CD4-positive, alpha-beta T cell treated with Interleukin-1 beta for 1 hour (primary cell): Measurements from ENCODE around the gene FPR2.

ENCODE experiments used
- DNase-seq, 2 donors: peaks; one replicate each; pipeline ENCODE4 v3.0.0-alpha.2; 2020 to 2022

FPR2 gene

DNA sequence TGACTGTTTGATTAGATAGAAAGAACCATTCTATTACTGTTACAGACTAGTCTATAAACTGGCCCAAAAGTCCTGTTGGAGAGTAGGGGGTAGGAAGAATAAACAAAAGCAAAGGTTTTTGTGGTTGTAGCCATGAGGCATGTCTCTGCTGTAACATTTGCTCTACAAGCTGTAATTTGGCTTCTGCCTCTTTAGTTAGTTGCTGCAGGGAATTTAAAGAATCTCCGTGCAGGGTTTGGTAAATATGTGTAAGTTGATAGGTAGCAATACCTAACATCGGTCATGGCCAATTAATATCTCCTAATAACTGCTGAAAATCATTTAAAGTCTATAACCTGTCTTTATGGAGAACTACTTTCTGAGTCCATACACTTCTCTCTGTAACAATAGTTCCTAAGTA, 46.9 kb downstream of the FPR2 start:
- no peak for DNase-seq

DNA sequence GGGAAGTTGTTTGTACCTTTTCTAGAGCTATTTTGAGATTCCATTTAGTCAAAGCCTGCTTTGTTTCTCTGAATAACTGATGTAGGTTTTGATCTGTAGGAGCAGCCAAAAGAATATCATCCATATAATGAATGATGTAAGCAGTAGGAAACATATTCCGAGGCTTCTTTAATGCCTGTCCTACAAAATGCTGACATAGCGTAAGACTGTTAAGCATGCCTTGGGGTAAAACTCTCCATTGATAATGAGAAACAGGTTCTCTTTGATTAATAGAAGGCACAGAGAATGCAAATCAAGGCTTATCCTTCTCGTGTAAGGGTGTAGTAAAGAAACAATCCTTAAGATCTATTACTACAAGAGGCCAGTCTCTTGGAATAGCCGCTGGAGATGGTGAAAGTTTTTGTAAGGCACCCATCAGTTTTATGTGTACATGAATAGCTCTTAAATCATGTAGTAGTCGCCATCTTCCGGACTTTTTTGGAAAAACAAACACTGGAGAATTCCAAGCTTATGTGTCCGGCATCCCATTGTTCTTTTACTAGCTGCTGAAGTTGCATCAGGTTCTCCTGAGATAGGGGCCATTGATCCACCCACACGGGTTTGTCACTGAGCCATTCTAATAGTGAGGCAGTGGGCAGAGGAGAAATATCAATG, 47.5 kb downstream of the FPR2 start:
- no peak for DNase-seq

DNA sequence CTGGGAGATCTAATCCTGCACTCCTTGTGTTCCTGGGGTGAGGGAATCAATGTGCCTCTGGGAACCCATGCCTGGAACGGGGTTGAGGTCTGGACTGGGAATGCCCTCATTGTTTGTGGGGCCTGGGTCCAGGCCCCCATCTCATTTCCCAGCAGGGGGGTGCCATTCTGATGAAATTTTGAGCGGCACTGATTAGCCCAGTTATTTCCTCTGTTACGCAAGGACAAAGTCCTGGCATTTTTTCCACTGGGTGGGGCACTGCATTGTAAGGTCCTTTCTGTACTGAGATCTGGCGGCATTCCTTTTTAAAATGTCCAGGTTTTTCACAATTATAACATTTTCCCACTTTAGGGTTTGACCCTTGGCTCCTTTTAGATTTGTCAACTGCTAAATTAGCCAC, 48.8 kb downstream of the FPR2 start:
- no peak for DNase-seq

DNA sequence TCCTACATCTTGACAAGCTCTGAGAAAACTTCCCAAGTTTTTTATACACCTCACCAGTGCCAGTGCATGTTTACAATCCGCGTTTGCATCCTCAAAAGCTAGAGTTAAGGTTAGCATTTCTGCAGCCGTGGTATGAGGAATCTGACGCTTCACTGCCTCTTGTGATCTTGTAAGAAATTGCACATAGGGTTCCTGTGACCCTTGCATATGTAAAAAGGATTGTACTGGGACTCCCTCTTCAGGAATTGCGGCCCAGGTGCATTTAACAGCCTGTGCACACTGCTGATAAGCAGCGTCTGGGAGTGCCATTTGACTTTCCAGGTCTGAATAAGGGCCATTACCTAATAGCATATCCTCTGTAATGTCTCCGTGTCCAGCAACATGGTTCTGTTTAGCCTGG, 49.2 kb downstream of the FPR2 start:
- DNase-seq, result no peak

DNA sequence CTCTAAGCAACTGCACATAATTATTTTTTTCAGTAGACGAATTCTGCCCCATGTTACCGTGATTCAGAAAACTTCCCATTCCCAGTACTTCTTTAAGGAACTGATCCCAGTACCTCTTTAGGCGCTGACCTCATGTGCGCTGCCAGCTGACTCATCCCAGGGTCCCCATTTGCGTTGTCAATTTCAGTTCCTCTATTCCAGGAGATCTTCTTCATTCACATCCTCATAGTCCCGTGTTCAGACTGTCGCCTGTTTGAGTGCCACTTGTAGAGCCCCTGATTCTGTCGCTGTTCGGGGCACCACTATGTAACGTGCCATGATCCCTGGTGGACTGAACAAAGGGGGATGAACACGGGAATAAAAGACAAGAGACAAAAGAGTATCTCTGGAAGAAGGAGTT, 50.4 kb downstream of the FPR2 start:
- DNase-seq, result peak in 1 of 2 donors; percentile 77

DNA sequence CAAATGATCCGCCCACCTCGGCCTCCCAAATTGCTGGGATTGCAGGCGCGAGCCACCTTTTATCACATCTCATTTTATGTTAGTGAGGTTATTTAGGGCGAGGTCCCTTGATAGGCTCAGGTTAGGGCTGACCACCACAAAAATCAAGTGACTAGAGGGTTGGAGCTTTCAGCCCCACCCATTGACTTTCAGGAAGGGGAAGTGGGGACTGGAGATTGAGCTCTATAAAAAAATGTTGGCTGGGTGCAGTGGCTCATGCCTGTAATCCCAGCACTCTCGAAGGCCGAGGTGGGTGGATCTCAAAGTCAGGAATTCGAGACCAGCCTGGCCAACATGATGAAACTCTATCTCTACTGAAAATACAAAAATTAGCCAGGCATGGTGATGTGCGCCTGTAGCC, 54.1 kb downstream of the FPR2 start:
- DNase-seq, result peak in 1 of 2 donors; percentile 26

DNA sequence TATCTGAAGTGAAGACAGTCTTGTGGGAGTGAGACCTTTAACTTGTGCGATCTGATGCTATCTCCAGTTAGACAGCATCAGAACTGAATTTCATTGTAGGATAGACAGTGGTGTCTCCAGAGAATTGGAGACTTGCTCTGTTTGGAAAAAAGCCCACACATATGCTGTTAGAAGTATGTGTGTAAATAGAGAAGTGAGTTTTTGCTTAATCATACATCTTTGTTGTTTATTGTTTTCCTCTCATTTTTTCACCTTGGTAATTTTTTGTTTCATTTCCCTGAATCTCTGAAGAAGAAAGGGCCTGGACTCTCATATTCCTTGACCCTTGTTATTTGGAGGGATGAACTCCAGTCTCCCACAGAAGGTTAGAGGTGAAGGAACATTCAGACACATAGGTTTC, 55.7 kb downstream of the FPR2 start:
- no peak for DNase-seq

DNA sequence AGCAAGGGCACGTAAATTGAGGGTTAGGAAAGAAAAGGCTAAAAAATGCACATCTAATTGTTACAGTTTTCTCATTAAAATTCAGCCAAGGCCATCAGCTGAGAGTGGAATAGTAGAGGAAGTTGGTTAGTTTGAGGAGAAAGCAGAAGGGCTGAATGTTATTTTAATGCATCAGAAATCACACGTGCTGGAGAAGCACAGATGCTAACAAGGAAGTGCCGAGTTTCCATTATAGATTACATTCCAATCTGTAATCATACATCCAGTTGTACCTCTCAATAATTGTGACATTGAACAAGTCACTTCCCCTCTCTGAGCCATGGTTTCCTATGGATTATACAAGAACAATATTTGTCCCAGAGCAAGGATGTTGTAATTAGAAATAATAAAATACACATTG, 59.0 kb downstream of the FPR2 start:
- no peak for DNase-seq
